Spleen (tissue), 7 donors: Measurements from ENCODE around the gene AAGAB.
A peak's percentile ranks its signal among the peaks of the same experiment; 100 is the strongest.

ENCODE experiments used
- POLR2A ChIP-seq, 3 donors: fragments of 450-650 bp; IDR thresholded peaks; one replicate each; pipeline ENCODE4 v1.5.1; 2017; ENCODE audit warnings: antibody characterized with exemption in 3 of 3, mild to moderate bottlenecking in 1 of 3
- POLR2AphosphoS5 ChIP-seq, 3 donors: sonication (generic); formaldehyde crosslinking; IDR thresholded peaks; one replicate each; pipeline ENCODE4 v1.5.1; 2017; ENCODE audit warnings: antibody characterized with exemption in 3 of 3
- TF ChIP-seq, protein P1 (sequence below), 11 experiments: fragments of 200-600 bp in 7 of 11; fragments of 450-650 bp in 4 of 11; sonication (generic) in 4 of 11; IDR thresholded peaks in 8 of 11; conservative IDR thresholded peaks in 3 of 11; 1 replicate in 7 of 11; 2 replicates in 4 of 11; pipeline versions ENCODE4 v1.4.0 to v1.8.0; 2016 to 2021; ENCODE audit warnings: antibody characterized with exemption in 11 of 11, inconsistent platforms in 4 of 11, mild to moderate bottlenecking in 1 of 11
- donor health status: DM: no; HTN: no; CAD: no; lungs with moderate emphysema.
- donor health status: DM: no; HTN: no; CAD: no.
- donor health status: DM: no; HTN: no; CAD: no.

DNA sequence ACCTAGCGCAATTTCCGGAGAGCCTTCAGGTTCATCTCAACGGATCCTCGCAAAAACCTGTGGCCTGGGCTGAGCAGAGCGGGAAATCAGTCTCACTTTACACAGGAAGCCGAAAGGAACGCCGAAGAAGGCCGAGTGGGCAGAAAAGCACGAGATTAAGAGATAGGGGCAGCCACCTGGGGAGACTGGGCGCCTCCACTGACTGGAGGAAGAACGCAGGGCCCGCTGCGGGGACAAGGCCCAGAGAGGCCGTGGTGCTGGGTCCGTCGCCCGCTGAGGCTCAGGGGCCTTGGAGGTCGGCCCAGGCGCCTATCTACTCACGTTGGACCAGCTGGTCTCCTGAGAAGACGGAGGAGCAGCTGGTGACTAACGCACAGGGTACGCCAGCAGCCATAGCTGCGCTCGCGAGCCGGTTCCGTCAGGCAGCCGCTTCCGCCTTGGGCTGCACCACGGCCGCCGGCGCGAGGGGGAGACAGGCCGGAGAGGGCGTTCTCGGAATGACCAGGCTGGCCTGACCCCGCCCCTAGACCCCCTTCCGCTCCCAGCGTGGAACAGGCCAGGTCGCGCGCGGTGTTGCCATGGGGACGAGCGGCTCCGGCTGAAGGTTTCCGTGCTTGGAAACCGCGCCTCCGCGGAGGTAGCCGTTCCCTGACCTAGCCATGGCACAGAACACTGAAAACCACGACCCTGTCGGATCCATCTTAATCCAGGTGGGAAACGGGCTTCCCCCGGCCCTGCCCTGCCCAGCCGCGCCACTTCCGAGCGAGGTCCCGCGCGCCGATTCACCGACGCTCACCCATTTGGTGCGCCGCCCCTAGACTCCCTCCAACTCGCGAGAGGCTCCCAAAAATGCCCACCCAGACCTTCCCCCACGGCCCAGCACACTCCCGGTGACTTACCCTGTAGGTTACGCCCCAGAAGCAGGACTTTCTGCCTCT is at the start of gene AAGAB, which contains the start of gene IQCH:
- TF ChIP-seq, protein P1, sequence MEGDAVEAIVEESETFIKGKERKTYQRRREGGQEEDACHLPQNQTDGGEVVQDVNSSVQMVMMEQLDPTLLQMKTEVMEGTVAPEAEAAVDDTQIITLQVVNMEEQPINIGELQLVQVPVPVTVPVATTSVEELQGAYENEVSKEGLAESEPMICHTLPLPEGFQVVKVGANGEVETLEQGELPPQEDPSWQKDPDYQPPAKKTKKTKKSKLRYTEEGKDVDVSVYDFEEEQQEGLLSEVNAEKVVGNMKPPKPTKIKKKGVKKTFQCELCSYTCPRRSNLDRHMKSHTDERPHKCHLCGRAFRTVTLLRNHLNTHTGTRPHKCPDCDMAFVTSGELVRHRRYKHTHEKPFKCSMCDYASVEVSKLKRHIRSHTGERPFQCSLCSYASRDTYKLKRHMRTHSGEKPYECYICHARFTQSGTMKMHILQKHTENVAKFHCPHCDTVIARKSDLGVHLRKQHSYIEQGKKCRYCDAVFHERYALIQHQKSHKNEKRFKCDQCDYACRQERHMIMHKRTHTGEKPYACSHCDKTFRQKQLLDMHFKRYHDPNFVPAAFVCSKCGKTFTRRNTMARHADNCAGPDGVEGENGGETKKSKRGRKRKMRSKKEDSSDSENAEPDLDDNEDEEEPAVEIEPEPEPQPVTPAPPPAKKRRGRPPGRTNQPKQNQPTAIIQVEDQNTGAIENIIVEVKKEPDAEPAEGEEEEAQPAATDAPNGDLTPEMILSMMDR (IDR thresholded peaks at IDR 0.05 in 8 of 11, conservative IDR thresholded peaks at IDR 0.05 in 3 of 11), result peak in 4 of 11 experiments; percentile 24 to 51 (median 32)
- TF ChIP-seq POLR2A (IDR thresholded peaks at IDR 0.05) (peak in 1 of 3 donors; percentile 21), POLR2AphosphoS5 (IDR thresholded peaks at IDR 0.05) (peak; percentile 93 to 96 (median 94))
